ES-I3 (cell line): ENCODE data around the gene HNRNPUL2.
A peak's percentile ranks its signal among the peaks of the same experiment; 100 is the strongest.
"Not testable (repeated sequence)": the region's sequence is repeated elsewhere in the genome, so short reads cannot be mapped to it uniquely, and the experiment has no call there.

Experiments used
- H3K36me3 ChIP-seq: 2 replicates; pipeline ENCODE4 v1.6.1; 2013; ENCODE audit warnings: mild to moderate bottlenecking, low read length, control low read depth, moderate library complexity; ENCODE audit not compliant: insufficient read depth
- H3K4me1 ChIP-seq: 2 replicates; pipeline ENCODE4 v1.6.1; 2013; ENCODE audit warnings: mild to moderate bottlenecking, control low read depth, low read length; ENCODE audit not compliant: insufficient read depth
- H3K9ac ChIP-seq: 2 replicates; pipeline ENCODE4 v1.6.1; 2013; ENCODE audit warnings: low read depth, mild to moderate bottlenecking, low read length, moderate library complexity
- H3K9me3 ChIP-seq: 2 replicates; pipeline ENCODE4 v1.6.1; 2013; ENCODE audit warnings: mild to moderate bottlenecking, low read length, moderate library complexity; ENCODE audit not compliant: control insufficient read depth, insufficient read depth

HNRNPUL2 gene

GRCh38 chr11:62727165-62727871, at the start of gene HNRNPUL2:
Gene HNRNPUL2 (minus strand): TSS chr11:62727457. CDS start chr11:62727156, 301 bp downstream.
- Histone ChIP-seq H3K4me1 (no peaks in the 10 kb centered on the region; the same call in 1 of the 2 replicates), H3K36me3 (peaks cover 18% of the 10 kb centered on the region), H3K9me3 (no peaks in the 10 kb centered on the region), H3K9ac (peak within 1 kb of the TSS; percentile 69)

- Histone ChIP-seq H3K36me3 (peaks cover 9% of the 10 kb centered on the region; the same call in 1 of the 2 replicates), H3K9ac (no peak overlapping the region), H3K4me1 (no peaks in the 10 kb centered on the region), H3K9me3 (no peaks in the 10 kb centered on the region)
Observed at GRCh38 chr11:62775646-62776045, 48.4 kb upstream of the HNRNPUL2 start.

GRCh38 chr11:62774407-62774806, 47.1 kb upstream of the HNRNPUL2 start:
- H3K4me1 ChIP-seq = no peaks in the 10 kb centered on the region; the same call in 1 of the 2 replicates
- no peak overlapping the region for H3K9ac ChIP-seq
- peaks cover 9% of the 10 kb centered on the region; the same call in 1 of the 2 replicates for H3K36me3 ChIP-seq
- no peaks in the 10 kb centered on the region for H3K9me3 ChIP-seq

- Histone ChIP-seq H3K9ac (peak within 1 kb of the TSS; percentile 66), H3K4me1 (no peaks in the 10 kb centered on the region; the same call in 1 of the 2 replicates), H3K9me3 (no peaks in the 10 kb centered on the region), H3K36me3 (peaks cover 8% of the 10 kb centered on the region; the same call in 1 of the 2 replicates)
Observed at GRCh38 chr11:62771144-62772021, 44.1 kb upstream of the HNRNPUL2 start, which contains the start of gene TAF6L. Gene TAF6L (plus strand): TSS chr11:62771396. CDS start chr11:62775784, 4,388 bp downstream.

- Histone ChIP-seq H3K9ac (peak overlapping the region; percentile 66), H3K9me3 (no peaks in the 10 kb centered on the region), H3K4me1 (no peaks in the 10 kb centered on the region; the same call in 1 of the 2 replicates), H3K36me3 (peaks cover 7% of the 10 kb centered on the region)
Observed at GRCh38 chr11:62770778-62771143, 43.5 kb upstream of the HNRNPUL2 start.

- H3K9ac ChIP-seq = peak overlapping the region; percentile 22; the same call in 1 of the 2 replicates
Observed at GRCh38 chr11:62760867-62761227, 33.6 kb upstream of the HNRNPUL2 start.

GRCh38 chr11:62757846-62758788, 30.9 kb upstream of the HNRNPUL2 start:
- H3K9me3 ChIP-seq = no peaks in the 10 kb centered on the region
- peaks cover 6% of the 10 kb centered on the region for H3K4me1 ChIP-seq
- peak overlapping the region; percentile 45 for H3K9ac ChIP-seq
- peaks cover 7% of the 10 kb centered on the region; the same call in 1 of the 2 replicates for H3K36me3 ChIP-seq

More at GRCh38 chr11:62760867-62761227, 33.6 kb upstream of the HNRNPUL2 start:
- peaks cover 12% of the 10 kb centered on the region; the same call in 1 of the 2 replicates for H3K36me3 ChIP-seq
- H3K4me1 ChIP-seq, H3K9me3 ChIP-seq: not testable (repeated sequence)

- no peak overlapping the region for H3K9ac ChIP-seq
Observed at GRCh38 chr11:62755086-62755615, 27.9 kb upstream of the HNRNPUL2 start.

GRCh38 chr11:62753736-62754603, 26.7 kb upstream of the HNRNPUL2 start, which contains the start of gene ZBTB3:
Gene ZBTB3 (minus strand): TSS chr11:62754160. CDS start chr11:62753664, 496 bp downstream.
- no peaks in the 10 kb centered on the region for H3K9me3 ChIP-seq
- peaks cover under 1% of the 10 kb centered on the region for H3K4me1 ChIP-seq
- H3K9ac ChIP-seq = peak within 1 kb of the TSS; percentile 74
- H3K36me3 ChIP-seq = peaks cover 15% of the 10 kb centered on the region

More at GRCh38 chr11:62755086-62755615, 27.9 kb upstream of the HNRNPUL2 start:
- Histone ChIP-seq H3K9me3 (no peaks in the 10 kb centered on the region), H3K4me1 (peaks cover 3% of the 10 kb centered on the region), H3K36me3 (peaks cover 10% of the 10 kb centered on the region)

- Histone ChIP-seq H3K4me1 (no peaks in the 10 kb centered on the region; the same call in none of the 2 replicates), H3K36me3 (peaks cover 16% of the 10 kb centered on the region), H3K9me3 (no peaks in the 10 kb centered on the region), H3K9ac (peak overlapping the region; percentile 74; the same call in 1 of the 2 replicates)
Observed at GRCh38 chr11:62752994-62753735, 25.9 kb upstream of the HNRNPUL2 start.

GRCh38 chr11:62752177-62752785, 25.0 kb upstream of the HNRNPUL2 start:
- H3K36me3 ChIP-seq = peaks cover 16% of the 10 kb centered on the region
- no peaks in the 10 kb centered on the region for H3K9me3 ChIP-seq
- no peak overlapping the region for H3K9ac ChIP-seq
- H3K4me1 ChIP-seq = no peaks in the 10 kb centered on the region; the same call in none of the 2 replicates

- not testable (repeated sequence) for H3K9me3 ChIP-seq, H3K4me1 ChIP-seq, H3K9ac ChIP-seq
- peaks cover 16% of the 10 kb centered on the region for H3K36me3 ChIP-seq
Observed at GRCh38 chr11:62749931-62750330, 22.7 kb upstream of the HNRNPUL2 start.
